Activated naive CD8-positive, alpha-beta T cell treated with anti-CD3 and anti-CD28 coated beads, Interleukin-2, amount 50 U/mL, for 24 hours (primary cell): ENCODE results near the gene FARSA.
"Not testable (repeated sequence)": the region's sequence is repeated elsewhere in the genome, so short reads cannot be mapped to it uniquely, and the experiment has no call there.

Experiments used
- ATAC-seq: fragments of 150-1000 bp; cut with Tn5 transposase; one replicate; pipeline ENCODE4 v1.10.0; 2021
- DNase-seq: peaks from one replicate; pipeline ENCODE4 v3.0.0; 2021
- H3K27ac Mint-ChIP-seq: one replicate; pipeline ENCODE4 v1.8.0; 2021; ENCODE audit warnings: mild to moderate bottlenecking, mixed read lengths
- H3K27me3 Mint-ChIP-seq: one replicate; pipeline ENCODE4 v1.8.0; 2021; ENCODE audit warnings: mixed read lengths
- H3K36me3 Mint-ChIP-seq: one replicate; pipeline ENCODE4 v1.8.0; 2021; ENCODE audit warnings: low read depth, mixed read lengths
- H3K4me1 Mint-ChIP-seq: one replicate; pipeline ENCODE4 v1.8.0; 2021; ENCODE audit warnings: mixed read lengths
- H3K4me3 Mint-ChIP-seq: one replicate; pipeline ENCODE4 v1.8.0; 2021; ENCODE audit warnings: mild to moderate bottlenecking, moderate library complexity, mixed read lengths
- H3K9me3 Mint-ChIP-seq: one replicate; pipeline ENCODE4 v1.8.0; 2021; ENCODE audit warnings: mixed read lengths

Gene FARSA

GRCh38 chr19:12899891-12900518, 33.5 kb downstream of the FARSA start:
- Mint-ChIP-seq H3K27ac (peak overlapping the region; percentile 77), H3K4me3 (no peak overlapping the region), H3K9me3 (no peaks in the 10 kb centered on the region), H3K27me3 (no peaks in the 10 kb centered on the region), H3K36me3 (peaks cover 6% of the 10 kb centered on the region), H3K4me1 (peaks cover 14% of the 10 kb centered on the region)
- ATAC-seq (peak; percentile 92), DNase-seq (peak; percentile 43)

- peaks cover 12% of the 10 kb centered on the region for H3K36me3 Mint-ChIP-seq
Observed at GRCh38 chr19:12896460-12896859, 37.1 kb downstream of the FARSA start.

GRCh38 chr19:12893582-12893981, 39.9 kb downstream of the FARSA start:
- ATAC-seq: no peak
- Mint-ChIP-seq H3K36me3 (peaks cover 8% of the 10 kb centered on the region), H3K4me1 (peaks cover 21% of the 10 kb centered on the region), H3K27ac (no peak overlapping the region), H3K4me3 (no peak overlapping the region), H3K27me3 (no peaks in the 10 kb centered on the region), H3K9me3 (no peaks in the 10 kb centered on the region)
- DNase-seq: no peak

More at GRCh38 chr19:12896460-12896859, 37.1 kb downstream of the FARSA start:
- H3K4me1 Mint-ChIP-seq: peaks cover 23% of the 10 kb centered on the region
- H3K27ac Mint-ChIP-seq: no peak overlapping the region
- H3K9me3 Mint-ChIP-seq: no peaks in the 10 kb centered on the region
- DNase-seq: no peak
- no peak overlapping the region for H3K4me3 Mint-ChIP-seq
- ATAC-seq: no peak
- H3K27me3 Mint-ChIP-seq: no peaks in the 10 kb centered on the region

- Mint-ChIP-seq H3K27me3 (no peaks in the 10 kb centered on the region), H3K27ac (peak overlapping the region; percentile 91), H3K36me3 (peaks cover 8% of the 10 kb centered on the region), H3K4me1 (peaks cover 23% of the 10 kb centered on the region), H3K4me3 (peak overlapping the region; percentile 99), H3K9me3 (no peaks in the 10 kb centered on the region)
- no peak for DNase-seq
- ATAC-seq: no peak
Observed at GRCh38 chr19:12891553-12892021, 41.9 kb downstream of the FARSA start.

- peaks cover 27% of the 10 kb centered on the region for H3K4me1 Mint-ChIP-seq
- peak within 1 kb of the TSS; percentile 91 for H3K27ac Mint-ChIP-seq
- peak within 1 kb of the TSS; percentile 99 for H3K4me3 Mint-ChIP-seq
- H3K36me3 Mint-ChIP-seq: peaks cover 8% of the 10 kb centered on the region
- H3K27me3 Mint-ChIP-seq: no peaks in the 10 kb centered on the region
- H3K9me3 Mint-ChIP-seq: no peaks in the 10 kb centered on the region
- ATAC-seq: peak; percentile 98
- peak; percentile 93 for DNase-seq
Observed at GRCh38 chr19:12890787-12891552, 42.5 kb downstream of the FARSA start, which contains the start of gene GCDH. Gene GCDH (plus strand): TSS chr19:12891160. CDS start chr19:12891305, 145 bp downstream.

GRCh38 chr19:12890299-12890786, 43.2 kb downstream of the FARSA start:
- not testable (repeated sequence) for H3K27me3 Mint-ChIP-seq, H3K36me3 Mint-ChIP-seq, H3K9me3 Mint-ChIP-seq, DNase-seq, ATAC-seq
- Mint-ChIP-seq H3K27ac (peak overlapping the region; percentile 91), H3K4me1 (peaks cover 27% of the 10 kb centered on the region), H3K4me3 (peak overlapping the region; percentile 99)

GRCh38 chr19:12888006-12888603, 45.4 kb downstream of the FARSA start:
- H3K4me3 Mint-ChIP-seq: no peak overlapping the region
- no peak for ATAC-seq
- H3K27me3 Mint-ChIP-seq: no peaks in the 10 kb centered on the region
- peaks cover 3% of the 10 kb centered on the region for H3K36me3 Mint-ChIP-seq
- H3K9me3 Mint-ChIP-seq: peaks cover 6% of the 10 kb centered on the region
- H3K27ac Mint-ChIP-seq: no peak overlapping the region
- H3K4me1 Mint-ChIP-seq: peaks cover 39% of the 10 kb centered on the region
- DNase-seq: no peak

GRCh38 chr19:12886969-12887747, 46.4 kb downstream of the FARSA start, which contains the start of gene KLF1:
Gene KLF1 (minus strand): TSS chr19:12887201. CDS start chr19:12887140, 61 bp downstream.
- no peak for DNase-seq
- Mint-ChIP-seq H3K27me3 (no peaks in the 10 kb centered on the region), H3K9me3 (peaks cover 6% of the 10 kb centered on the region), H3K27ac (peak within 1 kb of the TSS; percentile 16), H3K4me1 (peaks cover 41% of the 10 kb centered on the region), H3K4me3 (peak within 1 kb of the TSS; percentile 63), H3K36me3 (peaks cover 3% of the 10 kb centered on the region)
- no peak for ATAC-seq

- Mint-ChIP-seq H3K27me3 (no peaks in the 10 kb centered on the region), H3K4me3 (peak overlapping the region; percentile 63), H3K27ac (peak overlapping the region; percentile 16), H3K36me3 (peaks cover 3% of the 10 kb centered on the region), H3K4me1 (peaks cover 37% of the 10 kb centered on the region), H3K9me3 (peaks cover 6% of the 10 kb centered on the region)
- ATAC-seq: no peak
- DNase-seq: no peak
Observed at GRCh38 chr19:12886651-12886968, 46.9 kb downstream of the FARSA start.

GRCh38 chr19:12885749-12886650, 47.5 kb downstream of the FARSA start:
- peak overlapping the region; percentile 16 for H3K27ac Mint-ChIP-seq
- no peaks in the 10 kb centered on the region for H3K27me3 Mint-ChIP-seq
- no peak for DNase-seq
- peaks cover 6% of the 10 kb centered on the region for H3K9me3 Mint-ChIP-seq
- H3K4me1 Mint-ChIP-seq: peaks cover 35% of the 10 kb centered on the region
- H3K4me3 Mint-ChIP-seq: peak overlapping the region; percentile 63
- no peak for ATAC-seq
- peaks cover under 1% of the 10 kb centered on the region for H3K36me3 Mint-ChIP-seq

- Mint-ChIP-seq H3K4me3 (peak overlapping the region; percentile 82), H3K9me3 (peaks cover 6% of the 10 kb centered on the region), H3K27me3 (no peaks in the 10 kb centered on the region), H3K27ac (peak overlapping the region; percentile 82), H3K4me1 (peaks cover 34% of the 10 kb centered on the region), H3K36me3 (no peaks in the 10 kb centered on the region)
- DNase-seq (peak; percentile 91), ATAC-seq (peak; percentile 73)
Observed at GRCh38 chr19:12884926-12885748, 48.4 kb downstream of the FARSA start.

GRCh38 chr19:12884627-12884925, 48.9 kb downstream of the FARSA start:
- Mint-ChIP-seq H3K4me3 (peak overlapping the region; percentile 82), H3K36me3 (no peaks in the 10 kb centered on the region), H3K9me3 (peaks cover 6% of the 10 kb centered on the region), H3K27me3 (no peaks in the 10 kb centered on the region), H3K27ac (no peak overlapping the region), H3K4me1 (peaks cover 34% of the 10 kb centered on the region)
- no peak for DNase-seq
- no peak for ATAC-seq

- Mint-ChIP-seq H3K9me3 (peaks cover 6% of the 10 kb centered on the region), H3K36me3 (no peaks in the 10 kb centered on the region), H3K27ac (no peak overlapping the region), H3K4me3 (peak overlapping the region; percentile 21), H3K4me1 (peaks cover 34% of the 10 kb centered on the region), H3K27me3 (no peaks in the 10 kb centered on the region)
- DNase-seq (no peak), ATAC-seq (no peak)
Observed at GRCh38 chr19:12884202-12884601, 49.3 kb downstream of the FARSA start.
